Stimulated activated CD4-positive, alpha-beta T cell treated with anti-CD3 and anti-CD28 coated beads, Interleukin-2, amount 100 ng/mL, for 4 hours (primary cell): ENCODE results near the gene LSM5.

Source experiments
- DNase-seq: peaks from one replicate; pipeline ENCODE4 v3.0.0-alpha.2; 2020; ENCODE audit warnings: low read depth

Gene LSM5

DNA sequence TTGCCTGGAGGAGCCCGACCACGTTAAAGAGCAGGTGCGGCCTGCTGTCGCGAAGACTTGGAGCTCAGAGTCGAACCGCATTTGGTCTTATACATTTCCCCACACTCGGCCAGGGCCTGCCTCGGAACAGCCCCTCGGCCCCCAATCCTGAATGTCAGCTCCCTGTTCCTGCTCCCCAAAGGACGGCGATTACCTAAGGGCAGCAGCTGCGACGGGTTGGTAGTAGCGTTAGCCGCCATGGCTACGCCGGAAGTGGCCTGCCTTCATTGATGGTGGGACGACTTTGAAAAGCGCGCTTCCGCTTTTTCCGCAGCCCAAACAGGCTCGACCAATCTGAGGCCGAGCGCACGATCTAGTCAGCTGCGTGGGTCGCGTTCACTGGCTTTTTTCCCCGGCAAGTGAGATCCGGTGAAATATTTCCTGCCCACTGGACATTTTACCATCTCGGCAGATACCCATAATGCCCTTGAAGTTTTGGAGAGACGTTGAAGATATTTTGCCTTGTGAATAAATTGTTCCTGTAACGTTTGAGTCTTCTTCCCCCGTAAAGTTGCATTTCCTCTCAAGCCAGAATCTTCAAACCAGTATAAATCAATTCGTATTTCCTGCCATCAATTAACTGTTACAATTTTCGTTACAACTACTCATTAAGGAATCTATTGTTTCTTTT, at the start of gene LSM5:
Gene LSM5, minus strand, starts transcription at position 254 of the 670 bp plus-strand sequence. Its CDS starts 15 bp downstream, at position 239.
- DNase-seq = peak; percentile 82

GRCh38 chr7:32539366-32539765, 49.2 kb upstream of the LSM5 start:
- DNase-seq = no peak

DNA sequence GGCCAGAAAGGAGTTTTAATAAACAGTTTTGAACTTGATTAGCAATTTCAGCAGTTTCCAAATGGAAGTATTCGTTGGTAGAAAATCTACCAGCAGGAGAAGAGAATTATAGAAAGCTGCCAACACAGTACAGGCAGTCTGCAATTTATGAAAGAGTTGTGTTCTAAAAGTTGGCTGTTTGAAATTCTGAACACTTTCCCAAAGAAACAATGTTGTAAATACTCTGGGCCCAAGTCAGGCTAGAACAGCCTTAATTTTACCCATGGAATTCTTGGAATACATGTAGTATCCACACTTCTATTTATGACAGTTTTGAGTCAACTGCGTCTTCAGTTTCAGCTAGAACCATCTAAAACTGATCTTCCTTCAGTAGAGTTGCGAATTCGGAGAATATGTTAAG, 47.6 kb upstream of the LSM5 start:
- no peak for DNase-seq

GRCh38 chr7:32536585-32536984, 46.4 kb upstream of the LSM5 start:
- no peak for DNase-seq

- DNase-seq = no peak
Measured at GRCh38 chr7:32536016-32536415, 45.8 kb upstream of the LSM5 start.

DNA sequence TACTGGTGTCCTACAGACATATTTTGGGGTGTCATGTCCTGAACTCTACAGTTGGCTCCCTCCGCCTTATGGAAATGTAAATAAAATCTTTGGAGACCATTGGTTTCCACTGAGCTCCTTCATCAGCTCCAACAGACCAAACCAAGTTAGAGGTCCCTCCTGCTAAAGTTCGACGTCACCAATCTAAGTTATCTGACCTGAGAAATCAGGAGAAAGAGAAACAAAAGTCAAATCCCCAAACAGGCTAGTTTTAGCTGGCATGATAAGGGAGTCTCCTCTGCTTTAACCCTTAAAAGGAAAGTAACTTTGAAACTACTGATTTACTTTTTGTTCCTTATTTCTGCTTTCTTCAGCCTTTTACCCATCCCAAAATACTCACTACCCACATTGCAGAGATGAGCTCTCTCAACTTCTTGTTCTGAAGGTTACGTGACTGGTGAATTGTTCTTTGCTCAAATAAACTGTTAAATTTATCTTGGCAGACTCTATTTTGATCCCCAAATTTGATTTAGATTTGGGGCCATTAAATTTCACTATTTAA, 45.1 kb upstream of the LSM5 start:
- no peak for DNase-seq

- DNase-seq = no peak
Measured at GRCh38 chr7:32533276-32534029, 43.3 kb upstream of the LSM5 start.

DNA sequence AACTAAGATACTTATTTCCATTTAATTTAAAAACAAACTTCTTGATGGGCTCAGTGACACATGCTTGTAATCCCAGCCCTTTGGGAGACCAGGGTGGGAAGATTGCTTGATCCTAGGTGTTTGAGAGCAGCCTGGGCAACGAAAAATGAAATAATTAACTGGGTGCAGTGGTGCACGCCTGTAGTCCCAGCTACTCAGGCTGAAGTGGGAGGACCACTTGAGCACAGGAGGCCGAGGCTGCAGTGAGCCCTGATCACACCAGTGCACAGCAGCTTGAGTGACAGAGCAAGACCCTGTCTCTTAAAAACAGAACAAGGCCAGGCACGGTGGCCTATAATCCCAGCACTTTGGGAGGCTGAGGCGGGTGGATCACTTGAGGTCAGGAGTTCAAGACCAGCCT, 42.5 kb upstream of the LSM5 start:
- no peak for DNase-seq

DNA sequence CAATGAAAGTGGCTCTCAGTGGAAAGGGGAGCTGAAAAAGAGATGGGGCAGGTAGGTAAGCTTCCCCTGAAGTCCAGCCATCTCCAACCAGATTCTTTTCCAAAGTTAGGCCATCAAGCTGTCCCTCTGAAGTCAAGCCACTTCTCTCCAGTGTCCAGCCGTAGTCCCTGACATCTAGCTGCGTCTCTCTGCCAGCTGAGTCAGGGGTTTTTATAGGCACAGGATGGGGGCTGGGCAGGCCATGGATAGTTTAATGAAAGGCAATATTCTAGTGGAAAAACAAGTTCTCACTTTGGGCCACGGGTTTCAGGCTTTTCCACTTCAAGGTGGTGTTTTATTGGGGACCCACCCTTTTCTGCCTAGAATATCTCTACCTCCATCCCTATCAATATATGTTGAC, 41.9 kb upstream of the LSM5 start:
- no peak for DNase-seq

- no peak for DNase-seq
Measured at GRCh38 chr7:32531402-32531801, 41.2 kb upstream of the LSM5 start.

- no peak for DNase-seq
Measured at GRCh38 chr7:32525839-32526238, 35.7 kb upstream of the LSM5 start.

- no peak for DNase-seq
Measured at GRCh38 chr7:32524631-32525030, 34.5 kb upstream of the LSM5 start.

GRCh38 chr7:32522746-32523530, 32.8 kb upstream of the LSM5 start:
- no peak for DNase-seq

- DNase-seq = no peak
Measured at GRCh38 chr7:32519763-32520162, 29.6 kb upstream of the LSM5 start.

GRCh38 chr7:32518534-32519140, 28.5 kb upstream of the LSM5 start:
- no peak for DNase-seq

GRCh38 chr7:32516551-32517100, 26.4 kb upstream of the LSM5 start:
- no peak for DNase-seq

- no peak for DNase-seq
Measured at GRCh38 chr7:32515890-32516550, 25.8 kb upstream of the LSM5 start.

GRCh38 chr7:32513210-32513609, 23.0 kb upstream of the LSM5 start:
- no peak for DNase-seq

GRCh38 chr7:32511791-32512190, 21.6 kb upstream of the LSM5 start:
- no peak for DNase-seq

- DNase-seq = no peak
Measured at GRCh38 chr7:32507414-32507813, 17.2 kb upstream of the LSM5 start.
